Posterior cingulate gyrus (tissue), 11 donors: ENCODE measurements around the gene BTG1.

ENCODE experiments used
- DNase-seq, 10 donors: peaks; one replicate each; pipeline versions ENCODE4 v3.0.0 to v3.0.0-alpha.2; 2020 to 2021; ENCODE audit warnings: mixed read lengths in 3 of 10
- intact Hi-C: fragments of 100-400 bp; cut with DNase I; formaldehyde crosslinking; loops from one replicate; pipeline ENCODE4 v1.15.1; 2023

Gene BTG1

DNA sequence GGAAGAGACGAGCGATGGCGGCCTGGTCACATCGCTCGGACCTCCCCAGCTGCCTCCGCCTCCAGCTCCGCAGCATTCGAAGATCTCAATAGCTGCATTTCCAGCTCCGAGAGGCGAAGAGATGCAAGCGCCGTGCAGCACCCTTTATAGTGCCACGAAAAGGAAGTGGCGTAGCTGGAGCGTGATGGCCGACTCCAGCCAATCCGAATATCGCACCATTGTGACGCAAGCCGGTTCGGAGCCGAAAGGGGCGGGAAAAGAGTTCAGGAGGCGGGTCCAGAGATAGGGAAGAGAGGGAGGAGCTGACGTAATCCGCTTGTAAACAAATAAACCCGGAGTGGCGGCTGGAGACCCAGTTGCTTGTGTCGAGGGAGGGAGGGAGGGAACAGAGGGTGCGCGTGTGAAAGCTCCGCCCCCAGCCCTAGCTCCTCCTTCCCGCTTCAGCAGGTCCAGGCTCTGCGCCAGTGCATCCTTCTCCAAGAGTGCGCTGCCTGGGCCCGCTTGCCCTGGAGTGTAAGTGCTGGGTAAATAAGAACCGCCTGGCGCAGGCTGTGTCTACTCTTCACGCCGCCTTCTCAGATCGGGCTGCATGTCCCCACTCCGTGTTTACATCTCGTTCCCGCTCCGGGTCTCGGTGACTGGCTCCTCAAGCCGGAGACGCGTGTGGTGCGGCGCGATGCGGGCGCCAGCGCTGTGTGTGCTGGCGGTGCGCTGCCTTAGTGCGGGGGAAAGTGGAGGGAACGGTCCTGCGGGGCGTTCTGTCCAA is at the start of gene BTG1:
Gene BTG1, minus strand, starts transcription at position 116 of the 766 bp plus-strand sequence. CDS start 311 bp downstream, outside the sequence.
- DNase-seq: peak; percentile 99 to 100 (median 99)
- intact Hi-C loops: loop anchor here (5.0 kb wide), 1 partner anchor 426 kb away; no protein-coding TSS in a partner anchor

GRCh38 chr12:92194561-92194960 is 48.9 kb upstream of the BTG1 start:
- intact Hi-C loops: no loop called here
- DNase-seq: no peak

DNA sequence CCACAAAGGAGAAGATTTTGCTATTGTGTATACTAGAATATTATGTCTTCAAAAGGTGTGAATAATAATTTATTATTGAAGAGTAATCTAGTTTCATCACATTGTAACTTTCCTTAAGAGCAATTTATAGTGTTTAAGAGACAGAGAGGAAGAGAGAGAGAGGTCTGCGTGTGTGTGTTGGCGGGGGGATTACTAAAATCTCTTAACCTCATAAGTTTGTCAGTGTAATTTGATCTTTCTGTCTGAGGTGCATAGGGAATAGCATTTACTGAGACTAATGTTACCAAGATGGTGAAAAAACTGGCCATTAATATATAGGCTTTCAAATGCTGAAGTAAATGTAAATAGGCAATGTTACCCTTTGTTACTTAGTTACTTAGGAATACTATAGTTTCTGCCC is 48.2 kb upstream of the BTG1 start:
- DNase-seq: no peak
- intact Hi-C loops: no loop called here

GRCh38 chr12:92193063-92193462 is 47.4 kb upstream of the BTG1 start:
- no peak for DNase-seq
- intact Hi-C loops: no loop called here

- intact Hi-C loops: no loop called here
- no peak for DNase-seq
Observed at GRCh38 chr12:92192360-92192759, 46.7 kb upstream of the BTG1 start.

DNA sequence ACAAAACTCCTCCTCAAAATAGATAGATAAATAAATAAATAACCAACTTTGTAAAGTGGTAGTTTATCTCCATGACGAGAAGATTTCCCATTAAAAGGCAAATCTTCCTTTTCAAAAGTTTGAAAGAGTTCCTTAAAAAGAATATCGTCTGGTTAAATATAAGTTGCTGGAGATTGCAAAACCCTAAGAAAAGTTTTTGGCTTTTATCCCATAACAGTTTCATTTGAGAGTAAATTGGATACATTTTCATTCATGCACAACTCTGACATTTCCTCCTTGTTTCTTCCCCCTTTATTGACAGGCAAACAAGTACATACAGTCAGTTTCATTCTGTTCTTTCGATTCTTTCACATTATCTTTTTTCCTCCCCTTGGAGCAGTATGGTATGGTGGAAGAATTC is 45.4 kb upstream of the BTG1 start:
- intact Hi-C loops: no loop called here
- no peak for DNase-seq

- intact Hi-C loops: no loop called here
- no peak for DNase-seq
Observed at GRCh38 chr12:92188517-92189188, 43.0 kb upstream of the BTG1 start.

- no peak for DNase-seq
- intact Hi-C loops: no loop called here
Observed at GRCh38 chr12:92186038-92186470, 40.4 kb upstream of the BTG1 start.

GRCh38 chr12:92185052-92185451 is 39.4 kb upstream of the BTG1 start:
- intact Hi-C loops: no loop called here
- DNase-seq: no peak

GRCh38 chr12:92183575-92183974 is 37.9 kb upstream of the BTG1 start:
- DNase-seq: no peak
- intact Hi-C loops: no loop called here

DNA sequence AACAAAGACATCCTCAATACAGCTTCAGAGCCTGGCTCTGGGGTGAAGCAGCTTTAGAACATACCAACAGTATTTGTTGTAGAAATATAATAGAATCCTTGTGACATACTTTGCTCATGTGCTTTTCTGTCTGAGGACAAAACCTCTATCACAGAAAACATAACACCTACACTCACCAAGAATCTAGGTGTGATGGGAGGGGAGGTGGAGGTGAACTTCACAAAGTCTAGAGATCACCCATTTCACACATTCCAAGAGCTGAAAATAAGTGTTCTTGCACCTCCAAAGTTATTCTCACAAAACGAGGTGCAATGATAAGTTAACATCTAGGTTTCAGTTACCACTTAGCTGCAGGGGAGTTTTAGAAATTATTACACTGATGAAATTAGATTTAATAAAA is 32.7 kb upstream of the BTG1 start:
- no peak for DNase-seq
- intact Hi-C loops: no loop called here

GRCh38 chr12:92176646-92177045 is 31.0 kb upstream of the BTG1 start:
- intact Hi-C loops: no loop called here
- DNase-seq: no peak

- intact Hi-C loops: no loop called here
- no peak for DNase-seq
Observed at GRCh38 chr12:92175961-92176360, 30.3 kb upstream of the BTG1 start.

- intact Hi-C loops: no loop called here
- no peak for DNase-seq
Observed at GRCh38 chr12:92170050-92170449, 24.4 kb upstream of the BTG1 start.

- intact Hi-C loops: no loop called here
- DNase-seq: no peak
Observed at GRCh38 chr12:92167075-92167474, 21.4 kb upstream of the BTG1 start.

- DNase-seq: no peak
- intact Hi-C loops: no loop called here
Observed at GRCh38 chr12:92164712-92165111, 19.1 kb upstream of the BTG1 start.

GRCh38 chr12:92162079-92162478 is 16.4 kb upstream of the BTG1 start:
- DNase-seq: no peak

GRCh38 chr12:92158796-92159439 is 13.3 kb upstream of the BTG1 start:
- intact Hi-C loops: no loop called here
- no peak for DNase-seq

More at GRCh38 chr12:92162079-92162478, 16.4 kb upstream of the BTG1 start:
- intact Hi-C loops: no loop called here

DNA sequence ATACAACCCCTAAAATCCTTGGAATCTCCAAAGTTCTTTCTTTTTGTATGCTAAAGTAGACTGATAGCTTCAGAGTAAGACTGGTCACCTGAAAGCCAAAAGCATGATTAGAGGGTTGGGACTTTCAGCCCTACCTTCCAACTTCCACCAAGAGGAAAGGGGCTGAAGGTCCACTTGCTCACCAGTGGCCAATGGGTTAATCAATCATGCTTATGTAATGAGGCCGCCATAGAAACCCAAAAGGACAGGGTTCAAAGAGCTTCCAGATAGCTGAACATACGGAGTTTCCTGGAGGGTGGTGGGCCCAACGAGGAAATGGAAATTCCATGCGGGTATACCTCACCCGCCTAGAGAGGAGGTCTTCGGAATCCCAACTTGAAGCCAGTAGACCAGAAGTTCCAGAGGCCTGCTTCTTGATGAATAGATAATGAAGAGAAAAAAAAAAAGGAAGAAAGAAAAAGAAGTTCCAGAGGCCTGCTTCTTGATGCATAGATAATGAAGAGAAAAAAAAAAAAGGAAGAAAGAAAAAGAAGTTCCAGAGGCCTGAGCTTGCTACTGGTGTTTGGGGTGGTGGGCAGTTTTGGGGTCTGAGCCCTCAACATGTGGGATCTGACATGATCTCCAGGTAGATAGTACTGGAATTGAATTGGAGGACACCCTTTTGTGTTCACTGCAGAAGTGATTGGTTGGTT is 11.2 kb upstream of the BTG1 start:
- intact Hi-C loops: no loop called here
- DNase-seq: no peak

DNA sequence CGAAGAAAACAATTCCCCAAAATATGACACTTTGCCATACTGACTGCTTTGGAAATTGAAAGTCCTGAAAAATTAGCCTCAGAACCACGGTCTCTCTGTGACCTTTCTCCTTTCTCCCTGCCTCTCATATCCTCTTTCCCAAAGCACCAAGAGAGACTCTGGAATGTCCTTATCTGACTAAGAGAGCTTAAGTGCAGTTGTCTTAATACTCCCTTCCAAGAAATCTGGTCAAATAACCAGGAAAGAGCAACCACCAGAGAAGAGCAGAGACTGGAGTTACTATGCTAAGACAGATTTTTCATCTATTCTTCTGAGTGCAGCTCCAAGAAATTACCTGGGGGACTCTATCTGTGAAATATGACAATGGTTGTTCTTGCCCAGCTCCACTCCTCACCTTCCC is 10.5 kb upstream of the BTG1 start:
- intact Hi-C loops: no loop called here
- no peak for DNase-seq

DNA sequence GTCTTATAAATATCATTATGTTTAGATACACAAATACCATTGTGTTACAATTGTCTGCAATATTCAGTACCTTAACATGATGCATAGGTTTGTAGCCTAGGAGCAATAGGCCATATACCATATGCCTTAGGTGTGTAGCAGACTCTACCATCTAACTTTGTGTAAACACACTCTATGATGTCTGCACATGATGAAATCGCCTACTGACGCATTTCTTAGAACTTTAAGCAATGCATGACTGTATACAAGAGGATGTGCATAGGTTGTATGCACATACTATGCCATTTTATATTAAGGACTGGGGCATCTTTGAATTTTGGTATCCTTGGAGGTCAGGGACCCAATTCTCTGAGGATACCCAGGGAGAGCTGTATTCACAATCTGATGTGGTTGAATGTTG is 10.1 kb upstream of the BTG1 start:
- DNase-seq: no peak
- intact Hi-C loops: no loop called here
